BLaER1 (cell line): ENCODE results near the gene CTRB2.
"Not testable (repeated sequence)": the region's sequence is repeated elsewhere in the genome, so short reads cannot be mapped to it uniquely, and the experiment has no call there.

Experiments
- H3K27ac ChIP-seq: shearing (Covaris generic); formaldehyde crosslinking; 2 replicates; pipeline ENCODE4 v1.8.1; 2022
- H3K27me3 ChIP-seq: shearing (Covaris generic); formaldehyde crosslinking; 2 replicates; pipeline ENCODE4 v1.8.1; 2022
- H3K36me3 ChIP-seq: shearing (Covaris generic); formaldehyde crosslinking; 2 replicates; pipeline ENCODE4 v1.8.1; 2022
- H3K4me1 ChIP-seq: shearing (Covaris generic); formaldehyde crosslinking; 2 replicates; pipeline ENCODE4 v1.8.1; 2022
- H3K4me2 ChIP-seq: shearing (Covaris generic); formaldehyde crosslinking; 2 replicates; pipeline ENCODE4 v1.8.1; 2022
- H3K4me3 ChIP-seq: shearing (Covaris generic); formaldehyde crosslinking; 2 replicates; pipeline ENCODE4 v1.8.1; 2022
- H3K9ac ChIP-seq: shearing (Covaris generic); formaldehyde crosslinking; 2 replicates; pipeline ENCODE4 v1.8.1; 2022
- H3K9me3 ChIP-seq: shearing (Covaris generic); formaldehyde crosslinking; 2 replicates; pipeline ENCODE4 v1.8.1; 2022
- H4K20me1 ChIP-seq: shearing (Covaris generic); formaldehyde crosslinking; 2 replicates; pipeline ENCODE4 v1.8.1; 2022
- Cebpa-rat ChIP-seq: shearing (Covaris generic); IDR thresholded peaks from 2 replicates; pipeline ENCODE4 v1.8.1; 2022

Gene CTRB2

GRCh38 chr16:75226550-75227360 is 19.8 kb upstream of the CTRB2 start:
- Histone ChIP-seq H3K36me3 (no peaks in the 10 kb centered on the region), H3K4me2 (no peak overlapping the region), H3K4me1 (peaks cover 5% of the 10 kb centered on the region; the same call in 1 of the 2 replicates), H4K20me1 (no peaks in the 10 kb centered on the region), H3K9ac (no peak overlapping the region), H3K4me3 (no peak overlapping the region), H3K9me3 (no peaks in the 10 kb centered on the region), H3K27ac (no peak overlapping the region), H3K27me3 (no peaks in the 10 kb centered on the region)
- no peak for TF ChIP-seq Cebpa-rat

DNA sequence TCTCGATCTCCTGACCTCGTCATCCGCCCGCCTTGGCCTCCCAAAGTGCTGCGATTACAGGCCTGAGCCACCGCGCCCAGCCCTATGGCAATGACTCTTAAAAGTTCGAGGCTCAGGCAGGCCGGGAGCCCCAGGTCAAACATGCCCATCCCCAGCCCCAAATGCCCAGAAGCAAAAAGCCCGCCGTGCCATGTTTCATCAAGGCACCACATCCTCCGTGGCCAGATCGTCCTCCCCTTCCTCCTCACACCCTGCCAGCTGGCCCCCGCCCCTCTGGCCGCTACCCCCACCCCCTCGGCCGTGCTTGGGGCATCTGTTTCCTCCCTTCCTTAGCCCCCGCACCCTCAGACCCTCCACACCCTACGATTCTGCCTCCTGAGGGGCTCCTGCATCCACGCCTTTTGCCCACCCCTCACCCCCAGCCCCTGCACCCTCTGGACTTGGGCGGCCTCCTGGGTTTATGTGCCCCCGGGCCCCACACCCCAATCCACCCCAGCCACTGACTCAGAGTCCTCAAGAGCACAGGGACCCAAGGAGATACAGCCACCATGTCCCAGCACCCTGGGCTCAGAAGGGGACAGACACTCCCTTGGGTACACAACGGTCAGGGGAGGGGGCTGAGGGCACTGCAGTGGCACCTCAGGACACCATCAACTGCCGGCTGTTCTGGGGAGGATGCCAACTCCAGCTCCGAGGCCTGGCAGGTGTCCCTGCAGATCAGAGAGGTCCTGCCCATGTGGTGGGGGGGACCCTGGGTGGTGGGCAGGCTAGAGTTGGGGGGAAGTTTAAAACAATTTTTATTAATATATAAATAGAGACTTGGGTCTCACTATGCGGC is 18.9 kb upstream of the CTRB2 start:
- Histone ChIP-seq H3K4me3 (no peak overlapping the region), H3K9ac (no peak overlapping the region), H3K36me3 (no peaks in the 10 kb centered on the region), H3K4me1 (peaks cover 5% of the 10 kb centered on the region; the same call in 1 of the 2 replicates), H3K27me3 (no peaks in the 10 kb centered on the region), H3K27ac (no peak overlapping the region), H3K9me3 (no peaks in the 10 kb centered on the region), H3K4me2 (no peak overlapping the region), H4K20me1 (no peaks in the 10 kb centered on the region)
- TF ChIP-seq Cebpa-rat = no peak

DNA sequence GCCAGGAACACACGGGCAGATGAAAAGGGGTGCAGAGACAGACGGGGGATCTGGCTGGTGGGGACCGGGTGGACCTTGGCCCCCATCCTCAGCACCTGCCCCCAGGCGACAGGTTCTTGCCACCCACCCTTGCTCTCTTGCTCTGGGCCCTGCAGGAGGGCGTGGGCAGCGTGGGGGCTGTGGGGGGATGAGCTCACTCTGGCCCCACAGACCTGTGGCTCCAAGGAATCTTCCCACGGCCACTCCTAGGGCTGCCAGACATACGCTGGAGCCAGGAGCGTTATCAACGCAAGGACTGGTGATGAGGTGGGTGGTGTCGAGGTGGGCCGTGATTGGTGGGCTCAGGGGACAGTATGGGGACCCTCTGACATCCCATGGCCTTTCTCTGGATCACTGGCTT is 18.1 kb upstream of the CTRB2 start:
- Histone ChIP-seq H3K27ac (no peak overlapping the region), H3K36me3 (no peaks in the 10 kb centered on the region), H3K27me3 (no peaks in the 10 kb centered on the region), H3K9me3 (no peaks in the 10 kb centered on the region), H3K9ac (no peak overlapping the region), H4K20me1 (no peaks in the 10 kb centered on the region), H3K4me1 (peaks cover 5% of the 10 kb centered on the region), H3K4me3 (no peak overlapping the region), H3K4me2 (no peak overlapping the region)
- no peak for TF ChIP-seq Cebpa-rat

DNA sequence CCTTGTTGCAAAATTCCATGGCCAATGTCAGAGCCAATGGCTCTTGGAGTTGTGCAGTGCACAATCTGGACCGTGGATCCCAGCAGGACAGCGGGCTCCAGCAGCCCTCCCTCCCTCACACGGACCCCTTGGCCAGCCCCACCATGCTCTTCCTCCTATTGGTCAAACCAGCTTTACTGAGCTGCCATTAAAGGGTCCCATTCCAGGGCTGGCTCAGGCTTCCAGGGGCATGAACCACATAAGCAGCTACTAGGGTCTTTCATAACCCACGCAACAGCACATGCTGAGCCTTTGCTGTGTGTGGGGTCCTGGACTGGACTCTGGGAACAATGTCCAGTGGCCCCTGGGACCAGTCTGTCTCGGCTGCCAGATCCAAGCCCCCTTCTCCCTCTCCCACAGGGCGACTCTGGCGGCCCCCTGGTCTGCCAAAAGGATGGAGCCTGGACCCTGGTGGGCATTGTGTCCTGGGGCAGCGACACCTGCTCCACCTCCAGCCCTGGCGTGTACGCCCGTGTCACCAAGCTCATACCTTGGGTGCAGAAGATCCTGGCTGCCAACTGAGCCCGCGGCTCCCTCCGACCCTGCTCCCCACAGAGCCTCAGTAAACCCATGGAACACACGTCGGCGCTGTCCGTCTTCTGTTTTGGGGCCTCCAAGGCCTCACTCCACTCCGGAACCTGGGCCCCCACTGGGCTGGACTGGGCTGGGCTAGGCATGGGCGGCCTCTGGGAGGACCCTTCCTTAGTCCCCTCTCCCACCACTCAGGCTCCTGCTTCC is 17.5 kb upstream of the CTRB2 start:
- Histone ChIP-seq H3K9ac (no peak overlapping the region), H3K27ac (no peak overlapping the region), H3K4me3 (no peak overlapping the region), H3K36me3 (no peaks in the 10 kb centered on the region), H3K9me3 (no peaks in the 10 kb centered on the region), H3K4me1 (peaks cover 11% of the 10 kb centered on the region), H3K27me3 (no peaks in the 10 kb centered on the region), H4K20me1 (no peaks in the 10 kb centered on the region), H3K4me2 (no peak overlapping the region)
- no peak for TF ChIP-seq Cebpa-rat

DNA sequence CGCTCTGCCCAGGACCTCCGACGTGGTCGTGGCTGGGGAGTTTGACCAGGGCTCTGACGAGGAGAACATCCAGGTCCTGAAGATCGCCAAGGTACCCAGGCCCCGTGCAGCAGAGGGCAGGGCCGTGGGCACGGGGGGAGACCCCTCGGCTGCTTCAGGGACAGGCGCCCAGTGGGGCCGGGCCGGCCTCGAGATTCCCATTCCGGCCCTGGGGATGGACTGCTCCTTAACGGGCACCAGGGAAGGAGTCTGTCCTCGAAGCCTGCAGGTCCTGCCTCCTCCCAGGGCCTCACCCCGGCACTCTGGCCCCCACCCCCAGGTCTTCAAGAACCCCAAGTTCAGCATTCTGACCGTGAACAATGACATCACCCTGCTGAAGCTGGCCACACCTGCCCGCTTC is 16.2 kb upstream of the CTRB2 start:
- not testable (repeated sequence) for H3K9ac ChIP-seq, H4K20me1 ChIP-seq, H3K36me3 ChIP-seq, H3K9me3 ChIP-seq, H3K4me2 ChIP-seq, H3K27me3 ChIP-seq, H3K27ac ChIP-seq, H3K4me3 ChIP-seq
- peaks cover 16% of the 10 kb centered on the region for H3K4me1 ChIP-seq

DNA sequence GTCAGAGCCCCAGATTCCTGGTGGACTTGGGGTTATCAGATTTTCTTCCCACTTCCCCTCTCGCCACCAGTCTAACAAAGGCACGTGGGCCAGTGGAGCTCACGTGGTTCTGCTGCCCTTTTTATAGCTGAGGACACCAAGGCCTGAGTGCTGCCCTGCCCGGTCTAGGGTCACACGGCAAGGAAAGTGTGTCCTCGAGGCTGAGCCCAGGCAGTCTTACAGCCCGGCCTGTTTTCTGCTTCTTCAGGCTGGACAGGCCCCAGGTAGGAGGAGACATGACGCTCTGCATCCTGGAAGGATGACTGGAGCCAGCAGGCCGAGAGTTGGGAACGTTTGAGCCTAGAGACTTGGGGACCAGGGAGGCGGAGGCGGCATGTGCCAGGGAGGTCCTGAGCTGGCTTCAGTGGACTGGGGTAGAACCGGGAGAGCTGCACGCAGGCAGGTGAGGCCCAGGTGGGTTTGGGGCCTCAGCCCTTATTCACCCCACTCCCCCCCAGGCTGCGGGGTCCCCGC is 15.4 kb upstream of the CTRB2 start:
- no peak for TF ChIP-seq Cebpa-rat
- no peak overlapping the region for H3K4me2 ChIP-seq

DNA sequence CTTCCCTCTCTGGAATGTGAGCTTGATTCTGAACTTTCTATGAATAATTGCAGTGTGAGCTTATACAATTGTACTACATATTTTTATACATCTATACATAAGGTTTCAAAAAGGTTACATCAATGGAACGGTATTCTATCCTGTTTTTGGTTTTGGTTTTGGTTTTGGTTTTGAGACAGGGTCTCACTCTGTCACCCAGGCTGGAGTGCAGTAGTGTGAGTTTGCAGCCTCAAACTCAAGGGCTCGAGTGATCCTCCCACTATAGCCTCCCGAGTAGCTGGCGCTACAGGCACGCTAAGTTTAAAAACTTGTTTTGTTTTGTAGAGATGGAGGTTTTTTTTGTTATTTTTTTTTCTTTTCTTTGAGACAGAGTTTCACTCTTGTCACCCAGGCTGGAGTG is 12.9 kb upstream of the CTRB2 start:
- Histone ChIP-seq H3K4me1 (peaks cover 16% of the 10 kb centered on the region), H3K27me3 (no peaks in the 10 kb centered on the region), H3K9me3 (no peaks in the 10 kb centered on the region), H3K9ac (no peak overlapping the region), H4K20me1 (no peaks in the 10 kb centered on the region), H3K36me3 (no peaks in the 10 kb centered on the region), H3K4me2 (peak overlapping the region; percentile 52), H3K4me3 (no peak overlapping the region), H3K27ac (no peak overlapping the region)
- no peak for TF ChIP-seq Cebpa-rat

More for the DNA sequence above, 15.4 kb upstream of the CTRB2 start:
- Histone ChIP-seq H3K9ac (no peak overlapping the region), H3K36me3 (no peaks in the 10 kb centered on the region), H3K4me3 (no peak overlapping the region), H3K9me3 (no peaks in the 10 kb centered on the region), H4K20me1 (no peaks in the 10 kb centered on the region), H3K27me3 (no peaks in the 10 kb centered on the region), H3K27ac (no peak overlapping the region), H3K4me1 (peaks cover 16% of the 10 kb centered on the region)

- Histone ChIP-seq H3K36me3 (no peaks in the 10 kb centered on the region), H3K4me3 (no peak overlapping the region), H3K27me3 (no peaks in the 10 kb centered on the region), H4K20me1 (no peaks in the 10 kb centered on the region), H3K27ac (no peak overlapping the region), H3K4me1 (peaks cover 16% of the 10 kb centered on the region), H3K4me2 (peak overlapping the region; percentile 52), H3K9me3 (no peaks in the 10 kb centered on the region), H3K9ac (no peak overlapping the region)
- no peak for TF ChIP-seq Cebpa-rat
Measured at GRCh38 chr16:75219088-75219487, 12.1 kb upstream of the CTRB2 start.

GRCh38 chr16:75218256-75219076 is 11.5 kb upstream of the CTRB2 start, which contains the start of gene CTRB1:
CTRB1 (plus strand) TSS chr16:75218988; CDS start chr16:75219008, 20 bp downstream.
- Histone ChIP-seq H3K27ac (no peak within 1 kb of the TSS), H3K4me2 (peak within 1 kb of the TSS; percentile 52), H3K27me3 (no peaks in the 10 kb centered on the region), H3K9me3 (no peaks in the 10 kb centered on the region), H3K4me3 (no peak within 1 kb of the TSS), H3K4me1 (peaks cover 16% of the 10 kb centered on the region), H4K20me1 (no peaks in the 10 kb centered on the region), H3K36me3 (no peaks in the 10 kb centered on the region), H3K9ac (no peak within 1 kb of the TSS)
- no peak for TF ChIP-seq Cebpa-rat
